K562 (cell line): Measurements from ENCODE around the gene TMEM184A. TPM values are rescaled to one million over a fixed set of nuclear protein-coding genes. Genes with fewer than 3 reads are reported as not detected.

Source experiments
- CBFA2T3 ChIP-seq: fragments of 450-650 bp; IDR thresholded peaks from 2 replicates; pipeline ENCODE4 v1.6.1; 2017
- GABPA ChIP-seq: fragments of 200-800 bp; sonication (Bioruptor generic); conservative IDR thresholded peaks from 2 replicates; pipeline ENCODE4 v1.6.1; 2016; ENCODE audit warnings: low read depth, missing genetic modification characterization, missing compliant biosample characterization
- HDAC3 ChIP-seq: fragments of 450-650 bp; IDR thresholded peaks from 2 replicates; pipeline ENCODE4 v1.6.1; 2018; ENCODE audit warnings: borderline replicate concordance, mild to moderate bottlenecking, moderate library complexity; ENCODE audit not compliant: partially characterized antibody
- HNRNPL ChIP-seq: fragments of 200-400 bp; formaldehyde crosslinking; IDR thresholded peaks from 2 replicates; pipeline ENCODE4 v1.6.1; 2017; ENCODE audit warnings: low read depth, mild to moderate bottlenecking, low read length
- MAZ ChIP-seq, 2 experiments: fragments of 450-650 bp in 1 of 2; sonication (generic) in 1 of 2; formaldehyde crosslinking; IDR thresholded peaks in 1 of 2; conservative IDR thresholded peaks in 1 of 2; 2 replicates each; pipeline versions ENCODE4 v1.4.0 to v1.5.0; 2020; ENCODE audit warnings: mild to moderate bottlenecking in 1 of 2, missing genetic modification reagents in 1 of 2
- MBD2 ChIP-seq: sonication (generic); IDR thresholded peaks from 2 replicates; pipeline ENCODE4 v1.6.1; 2016; ENCODE audit warnings: low read depth, borderline replicate concordance
- MCM7 ChIP-seq, 2 experiments: fragments of 450-650 bp; IDR thresholded peaks; 2 replicates each; pipeline ENCODE4 v1.6.1; 2016 to 2018
- MTA2 ChIP-seq: fragments of 450-650 bp; IDR thresholded peaks from 2 replicates; pipeline ENCODE4 v1.6.1; 2016; ENCODE audit warnings: low read depth
- MTA3 ChIP-seq: fragments of 450-650 bp; formaldehyde crosslinking; IDR thresholded peaks from 2 replicates; pipeline ENCODE4 v1.6.1; 2017; ENCODE audit warnings: mild to moderate bottlenecking, borderline replicate concordance
- OTX1 ChIP-seq: fragments of 450-650 bp; formaldehyde crosslinking; IDR thresholded peaks from 2 replicates; pipeline ENCODE4 v1.4.0; 2022; ENCODE audit warnings: mild to moderate bottlenecking
- SMAD3 ChIP-seq: fragments of 450-650 bp; formaldehyde crosslinking; conservative IDR thresholded peaks from 2 replicates; pipeline ENCODE4 v1.4.0; 2020; ENCODE audit warnings: mild to moderate bottlenecking
- ZNF263 ChIP-seq: sonication (generic); formaldehyde crosslinking; IDR thresholded peaks from 2 replicates; pipeline ENCODE4 v1.8.0; 2022; ENCODE audit warnings: mild to moderate bottlenecking, missing genetic modification reagents, borderline replicate concordance
- ZNF507 ChIP-seq: conservative IDR thresholded peaks from 2 replicates; pipeline ENCODE4 v1.6.1; 2017; ENCODE audit warnings: missing genetic modification characterization, missing compliant biosample characterization
- polyA plus RNA-seq, 8 experiments: library from polyadenylated mRNA; depleted of rRNA in 4 of 8; stranded (reverse) in 5 of 8; unstranded in 3 of 8; fragments of >200 nt; fragmentation: Nextera tagmentation in 2 of 8; fragmentation: Illumina TruSeq in 1 of 8; extraction: Ambion mirVana in 2 of 8; extraction: Trizol in 1 of 8; gene quantifications; 2 replicates each; pipeline versions ENCODE4 v1.2.1 to v1.2.3, GENCODE V29; 2011 to 2014; ENCODE audit warnings: inconsistent platforms in 1 of 8, missing spikeins in 1 of 8
- total RNA-seq, 7 experiments: library from RNA; depleted of rRNA in 6 of 7; stranded (reverse); fragments of >200 nt in 6 of 7; fragmentation: Illumina TruSeq in 2 of 7; extraction: Trizol in 2 of 7; gene quantifications; 2 replicates each; pipeline versions ENCODE4 v1.2.1 to v1.2.3, GENCODE V29; 2011 to 2021; ENCODE audit warnings: low replicate concordance in 1 of 7
- TF ChIP-seq, protein P1 (sequence below): fragments of 250-450 bp; sonication (Bioruptor Pico); IDR thresholded peaks from 2 replicates; pipeline ENCODE4 v1.8.0; 2021; ENCODE audit warnings: moderate library complexity, mild to moderate bottlenecking, inconsistent platforms
- TF ChIP-seq, protein P2 (sequence below), 2 experiments: IDR thresholded peaks; 2 replicates each; pipeline ENCODE4 v1.6.1; 2011; ENCODE audit warnings: borderline replicate concordance in 1 of 2, control low read depth in 1 of 2, low read depth in 1 of 2, low read length in 1 of 2, mild to moderate bottlenecking in 1 of 2, mixed read lengths in 1 of 2, moderate library complexity in 1 of 2; ENCODE audit not compliant: insufficient read depth in 1 of 2, insufficient read length in 1 of 2, poor library complexity in 1 of 2, severe bottlenecking in 1 of 2; ENCODE audit errors: extremely low read depth in 1 of 2
- TF ChIP-seq, protein P3 (sequence below): fragments of 250-450 bp; sonication (Bioruptor Pico); IDR thresholded peaks from 2 replicates; pipeline ENCODE4 v1.5.0; 2021; ENCODE audit warnings: mild to moderate bottlenecking, borderline replicate concordance
- TF ChIP-seq, protein P4 (sequence below): fragments of 450-650 bp; formaldehyde crosslinking; IDR thresholded peaks from 2 replicates; pipeline ENCODE4 v1.4.0; 2020; ENCODE audit warnings: mild to moderate bottlenecking, moderate library complexity

TMEM184A gene
- total and polyA plus RNA-seq, 9 of the 15 experiments (the other 6 are each of a cell fraction or from before 2014, with no cell fraction given): 0.10 to 0.18 (median 0.11) TPM; not detected in 6

DNA sequence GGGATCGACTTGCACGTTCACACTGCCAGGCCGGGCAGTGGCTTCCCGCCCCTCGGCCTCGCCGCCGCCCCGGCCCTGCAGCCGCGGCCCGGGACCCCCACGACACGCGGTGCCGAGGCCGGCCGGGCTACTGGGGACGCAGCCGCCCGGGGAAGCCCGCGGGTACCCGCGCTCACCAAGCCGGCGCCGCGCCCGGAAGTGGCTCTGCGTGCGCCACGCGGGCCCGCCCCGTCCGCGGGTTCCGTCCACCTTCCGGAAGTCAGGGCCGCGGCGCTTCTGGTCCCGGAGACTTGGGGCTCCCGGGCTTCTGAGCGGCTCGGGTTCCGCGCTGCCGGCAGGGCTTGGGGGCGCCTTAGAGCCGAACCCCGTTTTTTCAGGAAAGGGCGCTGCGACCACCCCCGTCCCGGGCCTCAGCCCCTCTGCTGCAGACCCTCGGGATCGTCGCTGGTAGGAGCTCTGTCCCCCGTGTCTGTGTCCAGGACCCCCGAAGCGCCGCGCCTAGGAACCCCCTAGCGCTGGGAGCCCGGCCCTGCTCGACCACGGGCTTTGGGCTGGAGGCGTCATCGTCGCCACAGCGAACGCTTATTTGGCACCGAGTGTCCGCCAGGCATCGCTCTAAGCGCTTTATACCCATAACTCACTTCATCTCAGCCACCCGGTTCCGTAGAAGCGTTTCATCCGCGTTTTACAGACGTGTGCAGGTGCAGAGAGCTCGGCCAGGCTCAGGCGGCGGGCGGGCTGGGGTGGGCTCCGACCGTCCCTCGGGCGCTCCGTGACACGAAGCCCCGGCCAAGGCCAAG is 14.0 kb upstream of the TMEM184A start, which contains the start of gene PSMG3 (continued):
- no peak for TF ChIP-seq MCM7 (IDR thresholded peaks at IDR 0.05)
- TF ChIP-seq MAZ (CRISPR knock-in tag; conservative IDR thresholded peaks at IDR 0.05 in 1 of 2, IDR thresholded peaks at IDR 0.05 in 1 of 2): peak; percentile 91 to 93
- TF ChIP-seq MBD2: peak; percentile 65; the same call in 1 of the 2 replicates
- TF ChIP-seq OTX1: no peak
- TF ChIP-seq, protein P1, sequence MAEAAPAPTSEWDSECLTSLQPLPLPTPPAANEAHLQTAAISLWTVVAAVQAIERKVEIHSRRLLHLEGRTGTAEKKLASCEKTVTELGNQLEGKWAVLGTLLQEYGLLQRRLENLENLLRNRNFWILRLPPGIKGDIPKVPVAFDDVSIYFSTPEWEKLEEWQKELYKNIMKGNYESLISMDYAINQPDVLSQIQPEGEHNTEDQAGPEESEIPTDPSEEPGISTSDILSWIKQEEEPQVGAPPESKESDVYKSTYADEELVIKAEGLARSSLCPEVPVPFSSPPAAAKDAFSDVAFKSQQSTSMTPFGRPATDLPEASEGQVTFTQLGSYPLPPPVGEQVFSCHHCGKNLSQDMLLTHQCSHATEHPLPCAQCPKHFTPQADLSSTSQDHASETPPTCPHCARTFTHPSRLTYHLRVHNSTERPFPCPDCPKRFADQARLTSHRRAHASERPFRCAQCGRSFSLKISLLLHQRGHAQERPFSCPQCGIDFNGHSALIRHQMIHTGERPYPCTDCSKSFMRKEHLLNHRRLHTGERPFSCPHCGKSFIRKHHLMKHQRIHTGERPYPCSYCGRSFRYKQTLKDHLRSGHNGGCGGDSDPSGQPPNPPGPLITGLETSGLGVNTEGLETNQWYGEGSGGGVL (CRISPR knock-in tag): no peak
- TF ChIP-seq CBFA2T3: no peak
- TF ChIP-seq ZNF263 (CRISPR knock-in tag): 0 out of 2 replicates have a peak, but pooled peaks have one; percentile 16
- no peak for TF ChIP-seq HDAC3
- TF ChIP-seq MTA2: no peak
- peak; percentile 99 for TF ChIP-seq GABPA (tag)
- TF ChIP-seq SMAD3 (CRISPR knock-in tag): peak; percentile 82; the same call in 1 of the 2 replicates
- TF ChIP-seq ZNF507: no peak
- TF ChIP-seq, protein P2, sequence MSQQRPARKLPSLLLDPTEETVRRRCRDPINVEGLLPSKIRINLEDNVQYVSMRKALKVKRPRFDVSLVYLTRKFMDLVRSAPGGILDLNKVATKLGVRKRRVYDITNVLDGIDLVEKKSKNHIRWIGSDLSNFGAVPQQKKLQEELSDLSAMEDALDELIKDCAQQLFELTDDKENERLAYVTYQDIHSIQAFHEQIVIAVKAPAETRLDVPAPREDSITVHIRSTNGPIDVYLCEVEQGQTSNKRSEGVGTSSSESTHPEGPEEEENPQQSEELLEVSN (IDR thresholded peaks at IDR 0.05; ENCODE audit: borderline replicate concordance in 1 of 2, extremely low read depth in 1 of 2, insufficient read depth in 1 of 2, insufficient read length in 1 of 2, low read depth in 1 of 2, low read length in 1 of 2, poor library complexity in 1 of 2, severe bottlenecking in 1 of 2): peak; percentile 57 to 79
- TF ChIP-seq, protein P3, sequence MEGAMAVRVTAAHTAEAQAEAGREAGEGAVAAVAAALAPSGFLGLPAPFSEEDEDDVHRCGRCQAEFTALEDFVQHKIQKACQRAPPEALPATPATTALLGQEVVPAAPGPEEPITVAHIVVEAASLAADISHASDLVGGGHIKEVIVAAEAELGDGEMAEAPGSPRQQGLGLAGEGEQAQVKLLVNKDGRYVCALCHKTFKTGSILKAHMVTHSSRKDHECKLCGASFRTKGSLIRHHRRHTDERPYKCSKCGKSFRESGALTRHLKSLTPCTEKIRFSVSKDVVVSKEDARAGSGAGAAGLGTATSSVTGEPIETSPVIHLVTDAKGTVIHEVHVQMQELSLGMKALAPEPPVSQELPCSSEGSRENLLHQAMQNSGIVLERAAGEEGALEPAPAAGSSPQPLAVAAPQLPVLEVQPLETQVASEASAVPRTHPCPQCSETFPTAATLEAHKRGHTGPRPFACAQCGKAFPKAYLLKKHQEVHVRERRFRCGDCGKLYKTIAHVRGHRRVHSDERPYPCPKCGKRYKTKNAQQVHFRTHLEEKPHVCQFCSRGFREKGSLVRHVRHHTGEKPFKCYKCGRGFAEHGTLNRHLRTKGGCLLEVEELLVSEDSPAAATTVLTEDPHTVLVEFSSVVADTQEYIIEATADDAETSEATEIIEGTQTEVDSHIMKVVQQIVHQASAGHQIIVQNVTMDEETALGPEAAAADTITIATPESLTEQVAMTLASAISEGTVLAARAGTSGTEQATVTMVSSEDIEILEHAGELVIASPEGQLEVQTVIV (CRISPR knock-in tag): no peak
- peak; percentile 43; the same call in 1 of the 2 replicates for TF ChIP-seq HNRNPL
- TF ChIP-seq, protein P4, sequence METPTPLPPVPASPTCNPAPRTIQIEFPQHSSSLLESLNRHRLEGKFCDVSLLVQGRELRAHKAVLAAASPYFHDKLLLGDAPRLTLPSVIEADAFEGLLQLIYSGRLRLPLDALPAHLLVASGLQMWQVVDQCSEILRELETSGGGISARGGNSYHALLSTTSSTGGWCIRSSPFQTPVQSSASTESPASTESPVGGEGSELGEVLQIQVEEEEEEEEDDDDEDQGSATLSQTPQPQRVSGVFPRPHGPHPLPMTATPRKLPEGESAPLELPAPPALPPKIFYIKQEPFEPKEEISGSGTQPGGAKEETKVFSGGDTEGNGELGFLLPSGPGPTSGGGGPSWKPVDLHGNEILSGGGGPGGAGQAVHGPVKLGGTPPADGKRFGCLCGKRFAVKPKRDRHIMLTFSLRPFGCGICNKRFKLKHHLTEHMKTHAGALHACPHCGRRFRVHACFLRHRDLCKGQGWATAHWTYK (CRISPR knock-in tag): peak; percentile 83; the same call in 1 of the 2 replicates
- TF ChIP-seq MTA3: peak; percentile 95
